AG10803 (cell line): Measurements from ENCODE around the gene ZNF319.

Experiments
- DNase-seq: peaks from one replicate; pipeline ENCODE4 v3.0.0; 2010; ENCODE audit warnings: low read depth
- H3K4me3 ChIP-seq: 2 replicates; pipeline ENCODE4 v1.5.1; 2011; ENCODE audit warnings: mild to moderate bottlenecking, low read length, control low read depth
- TF ChIP-seq, protein P1 (sequence below): conservative IDR thresholded peaks from 2 replicates; pipeline ENCODE4 v1.5.1; 2011; ENCODE audit warnings: mild to moderate bottlenecking, low read length, control low read depth, inconsistent platforms

Gene ZNF319

DNA sequence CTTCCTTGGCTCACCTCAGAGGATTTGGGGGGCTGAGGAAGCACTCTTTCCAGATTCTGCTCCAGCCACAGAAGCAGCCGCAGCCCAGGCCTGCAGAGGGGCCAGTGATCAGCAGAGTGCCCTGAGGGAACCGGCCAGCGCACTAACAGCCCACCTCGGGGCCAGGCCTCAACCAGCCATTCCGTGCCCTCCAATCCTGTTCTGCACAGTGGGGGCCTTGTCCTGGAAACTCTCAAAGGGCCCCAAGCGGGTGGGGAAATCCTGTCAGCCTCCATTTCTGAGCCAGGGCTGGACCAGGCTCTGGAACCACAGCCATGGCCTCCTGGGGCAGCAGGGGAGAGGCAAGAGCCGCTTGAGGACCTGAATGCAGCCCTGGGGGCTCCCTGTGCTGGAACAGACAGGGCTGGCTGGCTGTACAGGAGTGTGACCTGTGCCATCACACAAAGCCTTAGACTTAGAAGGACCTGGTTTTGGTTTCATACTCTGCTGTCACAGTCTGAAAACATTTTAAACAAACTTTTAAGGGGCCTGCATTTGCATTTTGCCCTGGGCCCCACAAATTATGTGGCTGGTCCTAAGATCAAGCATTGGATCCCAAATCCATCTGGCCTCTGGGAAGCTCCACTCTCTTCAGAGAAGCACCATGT lies 39.5 kb downstream of the ZNF319 start:
- DNase-seq = no peak
- TF ChIP-seq, protein P1, sequence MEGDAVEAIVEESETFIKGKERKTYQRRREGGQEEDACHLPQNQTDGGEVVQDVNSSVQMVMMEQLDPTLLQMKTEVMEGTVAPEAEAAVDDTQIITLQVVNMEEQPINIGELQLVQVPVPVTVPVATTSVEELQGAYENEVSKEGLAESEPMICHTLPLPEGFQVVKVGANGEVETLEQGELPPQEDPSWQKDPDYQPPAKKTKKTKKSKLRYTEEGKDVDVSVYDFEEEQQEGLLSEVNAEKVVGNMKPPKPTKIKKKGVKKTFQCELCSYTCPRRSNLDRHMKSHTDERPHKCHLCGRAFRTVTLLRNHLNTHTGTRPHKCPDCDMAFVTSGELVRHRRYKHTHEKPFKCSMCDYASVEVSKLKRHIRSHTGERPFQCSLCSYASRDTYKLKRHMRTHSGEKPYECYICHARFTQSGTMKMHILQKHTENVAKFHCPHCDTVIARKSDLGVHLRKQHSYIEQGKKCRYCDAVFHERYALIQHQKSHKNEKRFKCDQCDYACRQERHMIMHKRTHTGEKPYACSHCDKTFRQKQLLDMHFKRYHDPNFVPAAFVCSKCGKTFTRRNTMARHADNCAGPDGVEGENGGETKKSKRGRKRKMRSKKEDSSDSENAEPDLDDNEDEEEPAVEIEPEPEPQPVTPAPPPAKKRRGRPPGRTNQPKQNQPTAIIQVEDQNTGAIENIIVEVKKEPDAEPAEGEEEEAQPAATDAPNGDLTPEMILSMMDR = no peak
- H3K4me3 ChIP-seq = no peak overlapping the region

GRCh38 chr16:57960310-57960709 lies 40.2 kb downstream of the ZNF319 start:
- TF ChIP-seq, protein P1 = no peak
- DNase-seq = no peak
- no peak overlapping the region for H3K4me3 ChIP-seq

- H3K4me3 ChIP-seq = no peak overlapping the region
- DNase-seq = no peak
Observed at GRCh38 chr16:57959804-57960203, 40.7 kb downstream of the ZNF319 start.

DNA sequence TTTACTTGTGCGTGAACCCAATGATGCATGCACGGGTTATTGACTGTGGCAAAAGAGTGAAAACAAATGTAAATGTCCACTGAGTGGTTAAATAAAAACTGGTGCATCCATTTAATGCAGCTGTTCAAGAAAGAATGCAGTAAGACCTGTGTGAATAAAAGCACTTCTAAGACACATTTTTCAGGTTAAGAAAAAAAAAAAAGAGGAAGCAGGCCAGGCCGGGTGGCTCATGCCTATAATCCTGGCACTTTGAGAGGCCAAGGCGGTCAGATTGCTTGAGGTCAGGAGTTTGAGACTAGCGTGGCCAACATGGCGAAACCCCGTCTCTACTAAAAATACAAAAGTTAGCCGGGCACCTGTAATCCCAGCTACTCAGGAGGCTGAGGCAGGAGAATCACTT lies 41.4 kb downstream of the ZNF319 start:
- DNase-seq = no peak
- H3K4me3 ChIP-seq = no peak overlapping the region

More at GRCh38 chr16:57959804-57960203, 40.7 kb downstream of the ZNF319 start:
- TF ChIP-seq, protein P1 = no peak

DNA sequence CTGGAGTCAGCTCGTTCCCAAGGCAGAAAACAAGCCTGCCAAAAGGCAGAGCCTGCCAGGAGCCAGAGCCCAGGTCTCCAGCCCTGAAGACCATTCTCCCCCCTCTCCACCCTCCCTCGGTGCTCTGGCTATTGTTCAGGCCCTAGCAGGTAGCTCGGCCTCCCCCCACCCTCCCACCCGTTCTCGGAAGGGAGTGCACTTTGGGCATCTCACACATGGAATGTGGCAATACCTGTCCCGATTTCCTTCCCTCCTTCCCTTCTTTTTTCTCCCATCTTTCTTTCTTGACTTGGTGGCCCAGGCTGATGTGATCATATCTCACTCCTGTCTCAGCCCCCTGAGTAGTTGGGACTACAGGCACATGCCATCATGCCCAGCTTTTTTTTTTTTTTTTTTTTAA lies 41.9 kb downstream of the ZNF319 start:
- no peak for DNase-seq
- TF ChIP-seq, protein P1 = no peak
- H3K4me3 ChIP-seq = no peak overlapping the region

More for the DNA sequence above, 41.4 kb downstream of the ZNF319 start:
- TF ChIP-seq, protein P1 = no peak

GRCh38 chr16:57957673-57958392 lies 42.6 kb downstream of the ZNF319 start:
- H3K4me3 ChIP-seq = no peak overlapping the region
- no peak for DNase-seq
- TF ChIP-seq, protein P1 = no peak
